AG08396 (cell line): ENCODE data around the gene SLN.
"Not testable (repeated sequence)": the region's sequence is repeated elsewhere in the genome, so short reads cannot be mapped to it uniquely, and the experiment has no call there.

Source experiments
- DNase-seq: peaks from one replicate; pipeline ENCODE4 v3.0.0; 2012; ENCODE audit warnings: low spot score, mixed read lengths

The SLN gene

GRCh38 chr11:107711861-107712755 lies at the start of gene SLN:
SLN (minus strand) TSS chr11:107712056.
- DNase-seq: no peak

- not testable (repeated sequence) for DNase-seq
Measured at GRCh38 chr11:107758719-107759355, 47.0 kb upstream of the SLN start.

- no peak for DNase-seq
Measured at GRCh38 chr11:107757661-107758060, 45.8 kb upstream of the SLN start.

- DNase-seq: no peak
Measured at GRCh38 chr11:107756553-107756952, 44.7 kb upstream of the SLN start.

- no peak for DNase-seq
Measured at GRCh38 chr11:107752949-107753822, 41.3 kb upstream of the SLN start.

- no peak for DNase-seq
Measured at GRCh38 chr11:107752508-107752907, 40.7 kb upstream of the SLN start.

GRCh38 chr11:107751082-107751481 lies 39.2 kb upstream of the SLN start:
- DNase-seq: no peak

GRCh38 chr11:107750313-107750712 lies 38.5 kb upstream of the SLN start:
- no peak for DNase-seq

GRCh38 chr11:107747622-107748021 lies 35.8 kb upstream of the SLN start:
- DNase-seq: no peak

GRCh38 chr11:107744736-107745135 lies 32.9 kb upstream of the SLN start:
- DNase-seq: no peak

- no peak for DNase-seq
Measured at GRCh38 chr11:107743191-107743590, 31.3 kb upstream of the SLN start.

GRCh38 chr11:107741044-107741823 lies 29.4 kb upstream of the SLN start:
- DNase-seq: peak; percentile 12

GRCh38 chr11:107740271-107740670 lies 28.4 kb upstream of the SLN start:
- DNase-seq: no peak

- DNase-seq: no peak
Measured at GRCh38 chr11:107736546-107736945, 24.7 kb upstream of the SLN start.

- DNase-seq: no peak
Measured at GRCh38 chr11:107733518-107733917, 21.7 kb upstream of the SLN start.

GRCh38 chr11:107732689-107733051 lies 20.8 kb upstream of the SLN start:
- no peak for DNase-seq

- DNase-seq: no peak
Measured at GRCh38 chr11:107731941-107732688, 20.3 kb upstream of the SLN start.

GRCh38 chr11:107722662-107723061 lies 10.8 kb upstream of the SLN start:
- DNase-seq: no peak

- DNase-seq: no peak
Measured at GRCh38 chr11:107721207-107721606, 9.4 kb upstream of the SLN start.

- DNase-seq: no peak
Measured at GRCh38 chr11:107720303-107720774, 8.5 kb upstream of the SLN start.
